Epithelial cell of esophagus (primary cell): ENCODE measurements around the gene AKT1S1.

Experiments used
- DNase-seq: peaks from one replicate; pipeline ENCODE4 v3.0.0; 2010; ENCODE audit warnings: low read depth
- H3K4me3 ChIP-seq: 2 replicates; pipeline ENCODE4 v1.5.1; 2011; ENCODE audit warnings: mild to moderate bottlenecking, low read length, control low read depth
- TF ChIP-seq, protein P1 (sequence below): IDR thresholded peaks from 2 replicates; pipeline ENCODE4 v1.5.1; 2011; ENCODE audit warnings: low read depth, mild to moderate bottlenecking, low read length, control low read depth, inconsistent platforms; ENCODE audit not compliant: insufficient read depth; ENCODE audit errors: missing control alignments

Gene AKT1S1

DNA sequence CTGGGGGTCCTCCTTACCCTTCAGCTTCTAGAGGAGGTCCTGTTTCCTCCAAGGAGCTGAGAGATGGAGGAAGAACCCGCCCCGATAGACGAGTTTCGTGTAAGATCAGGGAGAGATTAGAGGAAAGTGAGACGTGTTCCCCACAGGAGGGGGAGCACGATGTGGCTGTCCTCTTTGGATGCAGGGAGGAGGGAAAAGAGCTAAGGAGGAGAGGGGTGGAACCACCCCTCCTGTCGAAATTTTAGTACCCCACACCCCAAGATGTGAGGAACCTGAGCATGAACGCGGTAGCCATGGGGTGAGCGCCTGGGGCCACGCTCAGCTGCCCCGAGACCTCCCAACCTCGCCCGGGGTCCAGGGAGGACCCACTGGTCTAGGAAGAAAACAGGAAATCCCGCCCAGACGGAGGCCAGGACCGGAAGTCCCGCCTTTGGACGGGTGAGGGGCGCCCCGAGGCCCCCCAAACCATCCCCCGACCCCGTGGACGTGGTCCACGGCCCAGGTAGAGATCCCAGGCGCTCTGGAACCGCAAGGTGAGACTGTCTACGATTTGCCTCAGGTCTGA, 1.2 kb downstream of the AKT1S1 start:
- H3K4me3 ChIP-seq: peak overlapping the region; percentile 99
- peak; percentile 32 for DNase-seq
- TF ChIP-seq, protein P1, sequence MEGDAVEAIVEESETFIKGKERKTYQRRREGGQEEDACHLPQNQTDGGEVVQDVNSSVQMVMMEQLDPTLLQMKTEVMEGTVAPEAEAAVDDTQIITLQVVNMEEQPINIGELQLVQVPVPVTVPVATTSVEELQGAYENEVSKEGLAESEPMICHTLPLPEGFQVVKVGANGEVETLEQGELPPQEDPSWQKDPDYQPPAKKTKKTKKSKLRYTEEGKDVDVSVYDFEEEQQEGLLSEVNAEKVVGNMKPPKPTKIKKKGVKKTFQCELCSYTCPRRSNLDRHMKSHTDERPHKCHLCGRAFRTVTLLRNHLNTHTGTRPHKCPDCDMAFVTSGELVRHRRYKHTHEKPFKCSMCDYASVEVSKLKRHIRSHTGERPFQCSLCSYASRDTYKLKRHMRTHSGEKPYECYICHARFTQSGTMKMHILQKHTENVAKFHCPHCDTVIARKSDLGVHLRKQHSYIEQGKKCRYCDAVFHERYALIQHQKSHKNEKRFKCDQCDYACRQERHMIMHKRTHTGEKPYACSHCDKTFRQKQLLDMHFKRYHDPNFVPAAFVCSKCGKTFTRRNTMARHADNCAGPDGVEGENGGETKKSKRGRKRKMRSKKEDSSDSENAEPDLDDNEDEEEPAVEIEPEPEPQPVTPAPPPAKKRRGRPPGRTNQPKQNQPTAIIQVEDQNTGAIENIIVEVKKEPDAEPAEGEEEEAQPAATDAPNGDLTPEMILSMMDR: no peak

DNA sequence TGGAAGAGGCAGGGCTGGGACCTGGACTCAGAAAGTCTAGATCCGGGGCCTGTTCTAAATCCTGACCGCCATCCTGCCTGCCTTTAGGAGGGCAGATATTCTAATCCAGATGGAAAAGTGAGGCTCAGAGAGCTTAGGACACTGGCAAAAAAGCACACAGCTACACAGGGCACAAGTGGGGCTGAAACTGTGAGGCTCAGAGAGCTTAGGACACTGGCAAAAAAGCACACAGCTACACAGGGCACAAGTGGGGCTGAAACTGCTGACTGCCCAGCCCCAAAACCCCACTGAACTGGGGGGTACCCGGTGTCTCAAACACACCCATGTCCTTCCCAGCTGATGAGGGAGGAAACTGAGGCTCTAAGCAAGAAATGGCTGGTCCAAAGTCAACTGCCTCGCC, 2.0 kb downstream of the AKT1S1 start:
- H3K4me3 ChIP-seq: peak overlapping the region; percentile 99
- TF ChIP-seq, protein P1: no peak
- no peak for DNase-seq

DNA sequence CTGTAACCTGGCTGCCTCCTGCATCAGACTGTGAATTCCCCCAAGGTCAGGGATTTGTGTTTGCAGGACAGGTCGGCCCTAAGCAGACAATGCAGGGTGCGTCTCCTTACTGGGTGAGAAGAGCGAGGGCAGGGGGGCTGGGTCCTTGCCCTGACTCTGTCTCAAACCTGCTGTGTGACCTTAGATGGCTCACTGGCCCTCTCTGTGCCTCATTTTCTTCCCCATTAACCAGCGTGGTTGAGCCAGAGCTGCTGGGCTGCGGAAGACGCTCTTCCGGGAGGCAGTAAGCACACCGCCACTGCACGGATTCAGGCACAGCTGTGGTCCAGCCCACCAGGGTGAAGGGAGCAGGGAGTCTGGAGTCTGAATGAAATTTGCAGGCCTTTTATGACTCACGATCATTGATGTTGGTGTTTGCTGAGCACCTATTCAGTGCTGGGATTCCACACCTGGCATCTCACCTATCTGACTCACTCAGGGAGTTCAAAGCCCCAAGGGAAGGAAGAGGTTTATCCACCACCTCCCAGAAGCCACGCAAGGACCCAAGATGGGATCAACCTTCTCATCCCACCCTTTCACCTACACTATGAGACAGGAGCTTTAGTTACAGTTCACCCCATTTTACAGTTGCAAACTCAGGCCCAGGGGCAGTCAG, 2.5 kb downstream of the AKT1S1 start:
- peak; percentile 79 for DNase-seq
- no peak overlapping the region for H3K4me3 ChIP-seq
- TF ChIP-seq, protein P1: no peak

DNA sequence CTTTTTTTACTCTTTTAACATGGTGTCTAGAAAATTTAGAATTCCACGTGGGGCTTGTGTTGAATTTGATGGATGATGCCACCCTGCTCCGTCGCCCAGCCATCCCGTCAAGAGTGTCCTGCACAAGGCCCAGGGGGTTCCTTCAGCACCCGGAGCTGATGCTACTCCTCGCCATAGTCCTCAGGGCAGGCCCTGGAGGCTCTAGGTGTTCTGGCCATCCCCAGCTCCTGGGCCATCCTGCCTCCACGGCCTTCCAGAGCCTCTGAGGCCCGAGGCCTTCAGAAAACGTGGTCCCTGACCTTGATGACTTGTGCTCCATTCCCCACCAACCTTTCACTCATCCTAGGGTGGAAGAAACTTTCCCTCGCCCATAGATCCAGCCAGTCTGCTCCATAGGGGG, 3.3 kb downstream of the AKT1S1 start:
- TF ChIP-seq, protein P1: no peak
- H3K4me3 ChIP-seq: no peak overlapping the region
- no peak for DNase-seq

DNA sequence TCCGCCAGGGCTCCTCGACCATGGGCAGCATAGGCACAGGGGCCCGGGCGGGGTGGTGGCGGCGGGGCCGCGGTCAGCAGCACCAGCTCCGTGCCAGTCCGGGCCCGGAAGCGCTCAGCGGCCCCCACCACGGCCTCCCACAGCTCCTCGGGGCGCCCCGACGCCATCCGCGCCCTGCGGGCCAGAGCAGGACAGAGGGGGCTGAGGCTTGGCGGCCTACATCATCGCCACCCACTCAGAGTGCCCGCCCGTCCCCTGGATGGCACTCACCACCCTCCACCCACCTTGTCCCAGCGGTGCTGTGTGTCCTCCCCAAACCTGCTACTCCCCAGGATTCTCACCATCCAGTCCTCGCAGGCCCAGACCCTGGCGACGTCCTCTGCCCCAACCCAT, 4.0 kb downstream of the AKT1S1 start:
- DNase-seq: no peak
- TF ChIP-seq, protein P1: no peak
- no peak overlapping the region for H3K4me3 ChIP-seq

DNA sequence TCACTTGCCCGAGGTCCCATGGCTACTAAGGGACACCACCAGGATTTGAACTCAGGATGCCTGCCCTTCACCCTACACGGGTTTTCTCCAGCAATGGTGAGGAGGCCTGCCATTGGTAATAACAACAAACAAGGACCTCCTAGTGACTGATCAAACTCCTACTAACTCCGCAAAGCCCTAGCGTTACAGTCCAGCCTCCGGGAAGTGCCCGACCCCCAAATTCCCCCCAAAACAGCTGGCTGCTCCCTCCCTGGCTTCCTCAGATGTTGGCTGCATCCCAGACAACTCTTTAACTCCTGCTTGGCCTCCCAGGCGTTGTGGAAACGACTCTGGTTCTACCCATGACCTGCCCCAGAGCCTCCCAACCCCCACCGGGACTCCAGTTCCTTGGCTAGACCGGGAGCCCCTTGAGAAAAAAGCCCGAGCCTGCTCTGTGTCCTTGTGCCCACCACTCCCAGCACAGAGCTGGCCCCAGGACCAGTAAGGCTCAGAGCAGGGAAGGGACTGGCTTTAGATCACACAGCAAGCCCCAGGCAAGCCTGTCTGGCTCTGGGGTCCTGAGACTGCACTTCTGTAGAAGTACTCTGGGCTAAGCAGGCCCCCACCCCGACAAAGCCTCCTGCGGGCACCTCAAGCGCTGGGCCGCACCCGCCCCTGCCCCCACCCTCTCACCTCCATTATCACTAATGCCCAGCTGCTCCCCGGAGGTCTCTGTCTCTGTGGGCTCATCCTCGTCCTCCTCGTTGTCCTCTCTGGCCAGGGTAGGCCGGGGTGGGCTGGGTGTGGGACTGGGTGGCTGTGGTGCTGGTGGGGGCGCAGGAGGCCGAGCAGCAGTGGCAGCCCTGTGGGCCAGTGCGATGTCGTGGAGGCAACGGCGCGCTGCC, 4.7 kb downstream of the AKT1S1 start:
- no peak for DNase-seq
- TF ChIP-seq, protein P1: no peak
- H3K4me3 ChIP-seq: no peak overlapping the region
